ENCODE results near the gene NUTM2D.
"Not testable (repeated sequence)": the region's sequence is repeated elsewhere in the genome, so short reads cannot be mapped to it uniquely, and the experiment has no call there.

The NUTM2D gene

DNA sequence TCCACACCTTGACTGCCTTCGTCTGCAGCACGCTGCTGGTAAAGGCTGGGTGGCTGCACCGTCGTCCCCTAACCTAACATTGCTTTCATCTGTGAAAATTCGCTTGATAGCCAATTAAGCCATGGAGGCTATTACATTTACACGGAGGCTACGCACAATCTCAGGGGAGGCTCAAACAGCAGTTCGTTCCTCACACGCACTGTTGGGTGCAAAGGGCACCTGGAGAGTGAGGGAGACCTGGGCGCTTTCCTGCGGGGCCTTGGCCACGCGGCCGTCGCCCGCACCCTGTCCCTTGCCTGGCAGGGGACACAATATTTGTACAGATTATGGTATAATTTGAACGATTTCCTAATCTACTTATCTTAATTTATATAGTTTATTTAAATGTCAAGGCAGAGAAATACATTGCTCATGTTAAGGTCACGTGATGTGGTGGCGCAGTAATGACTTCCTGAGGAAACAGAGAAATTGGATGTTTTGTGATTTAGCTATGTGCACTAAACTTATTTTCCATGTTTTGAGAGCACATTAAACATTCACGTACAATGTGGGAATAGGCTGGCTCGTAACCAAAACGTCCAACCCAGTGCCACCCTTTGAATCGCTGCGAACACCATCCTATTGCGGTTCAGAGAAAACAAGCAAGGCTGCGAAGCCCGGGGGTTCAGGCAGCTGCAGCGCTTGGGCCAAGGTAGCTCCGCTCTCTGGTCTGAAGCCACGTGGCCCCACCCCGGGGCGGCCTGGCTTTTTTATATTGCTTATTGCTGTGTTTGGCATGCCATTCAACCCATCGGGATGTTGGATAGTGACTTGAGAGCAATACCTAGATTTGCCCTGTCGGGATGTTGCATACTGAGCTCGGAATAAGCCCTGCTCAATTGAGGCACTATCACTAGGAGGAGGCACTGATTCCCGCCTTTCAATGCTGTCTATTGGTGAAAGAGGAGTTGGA lies 50.2 kb downstream of the NUTM2D start:
- CTCF ChIA-PET; DNase-seq (ENCODE audit: low spot score); H3K27ac ChIP-seq; POLR2A ChIA-PET (ENCODE audit: low non-redundant PET): not testable (repeated sequence)

DNA sequence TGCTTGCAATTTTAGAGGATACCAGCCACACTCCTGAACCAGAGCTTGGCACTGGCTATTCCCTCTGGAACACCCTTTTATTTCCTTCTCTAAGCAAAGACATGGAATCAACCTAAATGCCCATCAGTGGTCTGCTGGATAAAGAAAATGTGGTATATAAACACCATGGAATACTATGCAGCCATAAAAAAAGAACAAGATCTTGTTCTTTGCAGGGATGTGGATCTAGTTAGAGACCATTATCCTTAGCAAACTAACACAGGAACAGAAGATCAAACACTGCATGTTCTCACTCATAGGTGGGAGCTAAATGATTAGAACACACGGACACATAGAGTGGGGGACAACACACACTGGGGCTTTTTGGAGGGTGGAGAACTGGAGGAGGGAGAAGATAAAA lies 56.4 kb downstream of the NUTM2D start:
- POLR2A ChIA-PET (ENCODE audit: low non-redundant PET); DNase-seq (ENCODE audit: low spot score); CTCF ChIA-PET; H3K27ac ChIP-seq: not testable (repeated sequence)
